PFSK-1 (cell line): ENCODE measurements around the gene MINDY1.

Experiments used
- FOXP2 ChIP-seq: optimal IDR thresholded peaks from 2 replicates; pipeline ENCODE3; 2011; ENCODE audit warnings: borderline replicate concordance, control low read depth, inconsistent platforms; ENCODE audit not compliant: insufficient read depth; ENCODE audit errors: extremely low read length, extremely low read depth
- POLR2AphosphoS5 ChIP-seq: IDR thresholded peaks from 2 replicates; pipeline ENCODE4 v1.6.1; 2012; ENCODE audit warnings: low read depth, mild to moderate bottlenecking, control low read depth, low read length, moderate library complexity
- SIN3A ChIP-seq: IDR thresholded peaks from 2 replicates; pipeline ENCODE4 v1.6.1; 2012; ENCODE audit warnings: mild to moderate bottlenecking, low read length, moderate library complexity, borderline replicate concordance; ENCODE audit not compliant: insufficient read depth
- TAF1 ChIP-seq: IDR thresholded peaks from 2 replicates; pipeline ENCODE4 v1.6.1; 2012; ENCODE audit warnings: low read length, control low read depth, borderline replicate concordance; ENCODE audit not compliant: insufficient read depth
- TF ChIP-seq, protein P1 (sequence below), 2 experiments: IDR thresholded peaks; 2 replicates each; pipeline versions ENCODE4 v1.6.1 to v1.8.0; 2011 to 2012; ENCODE audit warnings: low read depth in 2 of 2, low read length in 2 of 2, control low read depth in 1 of 2, inconsistent platforms in 1 of 2, mild to moderate bottlenecking in 1 of 2, moderate library complexity in 1 of 2; ENCODE audit not compliant: insufficient read depth in 1 of 2

Gene MINDY1

DNA sequence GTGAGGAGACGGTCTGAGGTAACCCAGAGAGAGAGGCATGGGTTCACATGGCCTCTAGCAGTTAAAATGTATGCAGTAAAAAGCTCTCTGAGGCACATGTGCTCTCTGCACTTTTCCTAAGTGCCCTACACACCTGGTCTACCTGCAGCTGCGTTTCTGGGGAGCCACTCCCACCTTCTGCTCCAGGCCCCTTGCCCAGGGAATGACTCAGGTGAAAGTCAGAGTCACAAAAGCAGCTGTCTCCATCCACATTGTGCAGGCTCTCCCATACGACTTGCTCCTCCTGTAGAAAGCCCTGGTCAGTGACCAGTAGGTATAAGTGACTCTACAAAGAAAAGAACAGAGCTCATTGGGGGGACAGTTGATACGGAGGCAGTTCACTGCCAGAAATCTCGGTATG lies 8.8 kb downstream of the MINDY1 start:
- TF ChIP-seq POLR2AphosphoS5: no peak
- no peak for TF ChIP-seq TAF1
- TF ChIP-seq, protein P1, sequence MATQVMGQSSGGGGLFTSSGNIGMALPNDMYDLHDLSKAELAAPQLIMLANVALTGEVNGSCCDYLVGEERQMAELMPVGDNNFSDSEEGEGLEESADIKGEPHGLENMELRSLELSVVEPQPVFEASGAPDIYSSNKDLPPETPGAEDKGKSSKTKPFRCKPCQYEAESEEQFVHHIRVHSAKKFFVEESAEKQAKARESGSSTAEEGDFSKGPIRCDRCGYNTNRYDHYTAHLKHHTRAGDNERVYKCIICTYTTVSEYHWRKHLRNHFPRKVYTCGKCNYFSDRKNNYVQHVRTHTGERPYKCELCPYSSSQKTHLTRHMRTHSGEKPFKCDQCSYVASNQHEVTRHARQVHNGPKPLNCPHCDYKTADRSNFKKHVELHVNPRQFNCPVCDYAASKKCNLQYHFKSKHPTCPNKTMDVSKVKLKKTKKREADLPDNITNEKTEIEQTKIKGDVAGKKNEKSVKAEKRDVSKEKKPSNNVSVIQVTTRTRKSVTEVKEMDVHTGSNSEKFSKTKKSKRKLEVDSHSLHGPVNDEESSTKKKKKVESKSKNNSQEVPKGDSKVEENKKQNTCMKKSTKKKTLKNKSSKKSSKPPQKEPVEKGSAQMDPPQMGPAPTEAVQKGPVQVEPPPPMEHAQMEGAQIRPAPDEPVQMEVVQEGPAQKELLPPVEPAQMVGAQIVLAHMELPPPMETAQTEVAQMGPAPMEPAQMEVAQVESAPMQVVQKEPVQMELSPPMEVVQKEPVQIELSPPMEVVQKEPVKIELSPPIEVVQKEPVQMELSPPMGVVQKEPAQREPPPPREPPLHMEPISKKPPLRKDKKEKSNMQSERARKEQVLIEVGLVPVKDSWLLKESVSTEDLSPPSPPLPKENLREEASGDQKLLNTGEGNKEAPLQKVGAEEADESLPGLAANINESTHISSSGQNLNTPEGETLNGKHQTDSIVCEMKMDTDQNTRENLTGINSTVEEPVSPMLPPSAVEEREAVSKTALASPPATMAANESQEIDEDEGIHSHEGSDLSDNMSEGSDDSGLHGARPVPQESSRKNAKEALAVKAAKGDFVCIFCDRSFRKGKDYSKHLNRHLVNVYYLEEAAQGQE (IDR thresholded peaks at IDR 0.05; ENCODE audit: insufficient read depth in 1 of 2, low read depth in 2 of 2, low read length in 2 of 2): no peak
- no peak for TF ChIP-seq SIN3A
- no peak for TF ChIP-seq FOXP2

DNA sequence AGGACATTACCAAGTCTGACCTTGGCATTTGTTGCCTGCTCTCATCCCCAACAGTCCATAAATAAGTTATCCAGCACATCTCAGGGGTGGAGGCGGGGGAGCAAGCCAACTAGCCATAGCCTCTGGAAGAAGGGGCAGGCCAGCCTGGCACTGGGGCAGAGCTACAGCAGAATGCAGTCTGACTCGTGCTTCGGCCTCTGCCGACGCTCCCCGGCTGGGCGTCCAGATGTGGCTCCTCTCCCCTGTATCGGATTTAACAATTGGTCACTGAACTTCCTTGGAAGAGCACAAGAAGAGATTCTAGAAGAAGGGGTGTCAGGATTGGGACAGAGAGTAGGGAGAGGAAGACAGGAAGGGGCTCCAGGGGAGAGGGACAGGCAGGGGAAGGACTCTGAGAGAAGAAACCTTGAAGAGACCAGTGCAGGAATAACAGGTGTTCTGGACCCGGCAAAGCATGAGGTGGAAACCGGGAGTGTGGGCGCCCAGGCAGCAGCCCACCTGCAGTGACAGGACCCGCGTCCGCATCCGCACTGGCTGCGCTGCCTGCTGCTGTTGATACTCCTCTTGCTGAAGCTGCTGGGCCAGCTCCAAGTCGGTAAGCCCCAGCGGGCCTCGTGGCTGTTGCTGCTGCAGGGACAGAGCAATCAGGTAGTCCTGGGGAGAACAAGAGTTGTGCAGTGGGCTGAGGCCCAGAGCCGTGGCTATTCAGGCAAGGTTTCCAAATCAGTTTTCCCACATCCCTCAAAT lies 9.4 kb downstream of the MINDY1 start:
- TF ChIP-seq POLR2AphosphoS5 (no peak), SIN3A (no peak), TAF1 (no peak), FOXP2 (no peak)
- TF ChIP-seq, protein P1 (IDR thresholded peaks at IDR 0.05; ENCODE audit: insufficient read depth in 1 of 2, low read depth in 2 of 2, low read length in 2 of 2): no peak

DNA sequence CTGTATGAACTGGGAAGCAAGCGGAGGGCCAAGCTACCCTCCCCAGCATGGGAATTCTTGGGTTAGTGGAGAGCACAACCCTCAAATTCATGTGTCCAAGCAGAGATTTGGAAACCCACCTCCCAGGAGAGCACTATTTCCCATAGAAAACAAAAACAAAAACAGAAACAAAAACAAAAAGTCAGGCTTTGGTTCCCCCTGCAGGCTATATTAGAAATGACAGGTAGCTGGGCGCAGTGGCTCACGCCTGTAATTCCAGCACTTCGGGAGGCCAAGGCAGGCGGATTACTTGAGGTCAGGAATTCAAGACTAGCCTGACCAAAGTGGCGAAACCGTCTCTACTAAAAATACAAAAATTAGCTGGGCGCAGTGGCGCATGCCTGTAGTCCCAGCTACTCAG lies 10.8 kb downstream of the MINDY1 start:
- no peak for TF ChIP-seq SIN3A
- TF ChIP-seq, protein P1 (IDR thresholded peaks at IDR 0.05; ENCODE audit: insufficient read depth in 1 of 2, low read depth in 2 of 2, low read length in 2 of 2): no peak
- no peak for TF ChIP-seq FOXP2
- no peak for TF ChIP-seq POLR2AphosphoS5
- TF ChIP-seq TAF1: no peak

DNA sequence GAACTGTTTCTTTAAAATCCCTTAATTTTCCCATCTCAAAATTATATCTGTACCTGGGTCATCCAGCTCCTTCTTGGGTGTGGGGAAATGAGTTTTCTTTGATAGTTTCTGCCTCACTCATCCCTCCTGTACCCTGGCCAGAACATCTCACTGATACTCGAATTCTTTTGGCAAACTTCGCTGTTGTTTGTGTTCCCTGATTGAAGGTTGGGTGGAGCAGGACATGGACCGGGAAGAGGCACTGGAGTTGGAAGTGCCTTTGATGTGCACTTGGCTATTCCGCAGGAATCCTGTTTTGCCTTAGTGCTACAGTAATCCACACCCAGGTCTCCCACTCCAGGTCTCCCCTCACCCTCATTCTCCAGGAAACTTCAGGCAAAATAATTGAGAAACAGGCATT lies 11.2 kb downstream of the MINDY1 start:
- TF ChIP-seq, protein P1 (IDR thresholded peaks at IDR 0.05; ENCODE audit: insufficient read depth in 1 of 2, low read depth in 2 of 2, low read length in 2 of 2): no peak

DNA sequence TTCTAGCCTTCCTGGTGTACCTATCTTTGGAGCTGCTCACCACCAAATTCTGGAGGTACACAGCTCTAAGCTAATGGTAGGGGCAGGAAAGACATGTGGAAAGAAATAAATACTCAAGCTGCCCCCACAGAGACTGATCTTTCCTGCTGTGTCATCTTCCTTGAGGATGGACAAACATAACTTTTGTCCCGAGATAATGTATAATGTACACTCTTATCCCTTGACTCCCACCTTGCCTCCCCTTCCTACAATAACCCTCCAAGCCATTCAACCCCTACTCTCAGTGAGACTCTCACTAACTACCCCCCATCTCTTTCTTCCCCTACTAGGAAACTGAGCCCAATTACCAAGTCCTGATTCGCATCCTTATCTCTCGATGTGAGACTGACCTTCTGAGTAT lies 12.5 kb downstream of the MINDY1 start:
- TF ChIP-seq SIN3A: no peak
- no peak for TF ChIP-seq FOXP2
- TF ChIP-seq TAF1: no peak
- no peak for TF ChIP-seq POLR2AphosphoS5
- TF ChIP-seq, protein P1 (IDR thresholded peaks at IDR 0.05; ENCODE audit: insufficient read depth in 1 of 2, low read depth in 2 of 2, low read length in 2 of 2): no peak
